SK-N-SH (cell line): ENCODE results near the gene COX7A2. TPM values are rescaled to one million over a fixed set of nuclear protein-coding genes. Genes with fewer than 3 reads are reported as not detected.
A peak's percentile ranks its signal among the peaks of the same experiment; 100 is the strongest.

Source experiments
- CTCF ChIA-PET: fragments of 300-600, 350-600 bp; formaldehyde crosslinking; extraction: SDS; loops from one replicate; lab custom pipeline; 2021; lab: Yijun Ruan, JAX
- POLR2A ChIA-PET: fragments of 350-600 bp; sonication (Branson Sonifier 250); formaldehyde crosslinking; extraction: SDS; loops from one replicate; lab custom pipeline; 2020; ENCODE audit warnings: antibody characterized with exemption, inconsistent platforms; lab: Yijun Ruan, JAX
- DNase-seq: peaks from one replicate; pipeline ENCODE4 v3.0.0; 2012
- H2AFZ ChIP-seq: fragments of 200-600 bp; sonication (generic); 2 replicates; pipeline ENCODE4 v1.8.1; 2016; ENCODE audit warnings: antibody characterized with exemption, mild to moderate bottlenecking, low read depth
- H3F3A ChIP-seq: fragments of 200-600 bp; sonication (generic); replicated peaks from 2 replicates; pipeline ENCODE3; 2016; ENCODE audit warnings: antibody characterized with exemption, mild to moderate bottlenecking; ENCODE audit not compliant: insufficient read depth
- H3K27ac ChIP-seq, 2 experiments: fragments of 200-500 bp in 1 of 2; fragments of 200-600 bp in 1 of 2; sonication (Bioruptor generic) in 1 of 2; sonication (generic), shearing (Covaris generic) in 1 of 2; 2 replicates each; pipeline versions ENCODE4 v1.5.1 to v1.6.1; 2014 to 2016; ENCODE audit warnings: low read depth in 2 of 2, inconsistent platforms in 1 of 2, low read length in 1 of 2, mild to moderate bottlenecking in 1 of 2, mixed read lengths in 1 of 2
- H3K27me3 ChIP-seq: fragments of 200-600 bp; sonication (generic), shearing (Covaris generic); 2 replicates; pipeline ENCODE4 v1.6.1; 2016; ENCODE audit warnings: mixed run types; ENCODE audit not compliant: insufficient read depth
- H3K36me3 ChIP-seq, 2 experiments: fragments of 200-500 bp in 1 of 2; fragments of 200-600 bp in 1 of 2; sonication (Bioruptor generic) in 1 of 2; sonication (generic) in 1 of 2; replicated peaks in 1 of 2; 2 replicates each; pipeline versions ENCODE3 to v1.5.1; 2014 to 2016; ENCODE audit warnings: low read length in 1 of 2, mild to moderate bottlenecking in 1 of 2; ENCODE audit not compliant: insufficient read depth in 2 of 2, control insufficient read depth in 1 of 2
- H3K4me1 ChIP-seq, 2 experiments: fragments of 200-500 bp in 1 of 2; fragments of 200-600 bp in 1 of 2; sonication (Bioruptor generic) in 1 of 2; sonication (generic), shearing (Covaris generic) in 1 of 2; 2 replicates each; pipeline versions ENCODE4 v1.5.1 to v1.6.1; 2014 to 2016; ENCODE audit warnings: low read depth in 1 of 2, low read length in 1 of 2, mixed run types in 1 of 2; ENCODE audit not compliant: insufficient read depth in 2 of 2, control insufficient read depth in 1 of 2
- H3K4me2 ChIP-seq: fragments of 200-600 bp; sonication (generic), shearing (Covaris generic); 2 replicates; pipeline ENCODE4 v1.6.1; 2017; ENCODE audit warnings: mixed run types
- H3K4me3 ChIP-seq, 2 experiments: fragments of 200-500 bp in 1 of 2; fragments of 200-600 bp in 1 of 2; sonication (Bioruptor generic) in 1 of 2; sonication (generic), shearing (Covaris generic) in 1 of 2; 2 replicates each; pipeline versions ENCODE4 v1.5.1 to v1.8.1; 2014 to 2016; ENCODE audit warnings: low read depth in 2 of 2, inconsistent platforms in 1 of 2, low read length in 1 of 2, mild to moderate bottlenecking in 1 of 2, mixed read lengths in 1 of 2, moderate library complexity in 1 of 2
- H3K79me2 ChIP-seq: fragments of 200-600 bp; sonication (generic); 2 replicates; pipeline ENCODE4 v1.8.1; 2017; ENCODE audit warnings: mild to moderate bottlenecking; ENCODE audit not compliant: insufficient read depth
- H3K9ac ChIP-seq: fragments of 200-600 bp; sonication (generic); 2 replicates; pipeline ENCODE4 v1.6.1; 2017; ENCODE audit warnings: mixed run types
- H3K9me2 ChIP-seq: fragments of 200-600 bp; sonication (generic); 2 replicates; pipeline ENCODE4 v1.6.1; 2017; ENCODE audit warnings: mixed run types
- H3K9me3 ChIP-seq: fragments of 200-600 bp; sonication (generic); 2 replicates; pipeline ENCODE4 v1.6.1; 2017; ENCODE audit warnings: mixed run types, mild to moderate bottlenecking, moderate library complexity
- H4K20me1 ChIP-seq: fragments of 200-600 bp; sonication (generic); 2 replicates; pipeline ENCODE4 v1.6.1; 2017; ENCODE audit warnings: mild to moderate bottlenecking, mixed run types; ENCODE audit not compliant: insufficient read depth
- GABPA ChIP-seq: IDR thresholded peaks from 2 replicates; pipeline ENCODE4 v1.4.0; 2012; ENCODE audit warnings: low read depth, mild to moderate bottlenecking
- GATA2 ChIP-seq: sonication (generic); formaldehyde crosslinking; IDR thresholded peaks from 2 replicates; pipeline ENCODE4 v1.5.0; 2020; ENCODE audit warnings: mild to moderate bottlenecking, missing genetic modification reagents
- MXI1 ChIP-seq: IDR thresholded peaks from 2 replicates; pipeline ENCODE4 v1.6.1; 2012; ENCODE audit warnings: mild to moderate bottlenecking, low read depth, low read length, improper control_type of control experiment
- NRF1 ChIP-seq: IDR thresholded peaks from 2 replicates; pipeline ENCODE4 v1.6.1; 2012; ENCODE audit warnings: low read depth, mild to moderate bottlenecking, low read length
- RAD21 ChIP-seq: IDR thresholded peaks from 2 replicates; pipeline ENCODE4 v1.6.1; 2012; ENCODE audit warnings: mild to moderate bottlenecking, low read length
- RFX5 ChIP-seq: IDR thresholded peaks from 2 replicates; pipeline ENCODE4 v1.6.1; 2012; ENCODE audit warnings: mild to moderate bottlenecking, improper control_type of control experiment, low read length
- RXRA ChIP-seq: IDR thresholded peaks from 2 replicates; pipeline ENCODE4 v1.4.0; 2012; ENCODE audit warnings: low read depth, mild to moderate bottlenecking, borderline replicate concordance
- SMC3 ChIP-seq: IDR thresholded peaks from 2 replicates; pipeline ENCODE4 v1.6.1; 2012; ENCODE audit warnings: low read depth, low read length, improper control_type of control experiment
- TCF12 ChIP-seq: IDR thresholded peaks from 2 replicates; pipeline ENCODE4 v1.4.0; 2012
- TEAD4 ChIP-seq: IDR thresholded peaks from 2 replicates; pipeline ENCODE4 v1.4.0; 2012; ENCODE audit warnings: mild to moderate bottlenecking, borderline replicate concordance; ENCODE audit not compliant: insufficient read depth
- YY1 ChIP-seq: IDR thresholded peaks from 2 replicates; pipeline ENCODE4 v1.4.0; 2012; ENCODE audit warnings: low read depth, mild to moderate bottlenecking
- whole genome bisulfite sequencing: methylation state at CpG from one replicate; pipeline ENCODE4 v1.1.6; 2017; ENCODE audit warnings: low lambda C conversion rate; 5-methylcytosine and 5-hydroxymethylcytosine counted together
- polyA plus RNA-seq, 3 experiments: library from polyadenylated mRNA; depleted of rRNA; stranded (reverse); fragments of >200 nt; gene quantifications; 2 replicates each; pipeline ENCODE4 v1.2.3, GENCODE V29; 2012
- TF ChIP-seq, protein P1 (sequence below): fragments of 150-350 bp; IDR thresholded peaks from 2 replicates; pipeline ENCODE4 v1.6.1; 2016; ENCODE audit warnings: mild to moderate bottlenecking, low read depth, low read length
- TF ChIP-seq, protein P2 (sequence below): IDR thresholded peaks from 2 replicates; pipeline ENCODE4; 2012
- TF ChIP-seq, protein P3 (sequence below): fragments of 200-600 bp; sonication (generic); IDR thresholded peaks from 2 replicates; pipeline ENCODE4 v1.6.1; 2017; ENCODE audit warnings: antibody characterized with exemption, mild to moderate bottlenecking, moderate library complexity

Gene COX7A2
- polyA plus RNA-seq, 1 of the 3 experiments (the other 2 are of a cell fraction) = 431 TPM

DNA sequence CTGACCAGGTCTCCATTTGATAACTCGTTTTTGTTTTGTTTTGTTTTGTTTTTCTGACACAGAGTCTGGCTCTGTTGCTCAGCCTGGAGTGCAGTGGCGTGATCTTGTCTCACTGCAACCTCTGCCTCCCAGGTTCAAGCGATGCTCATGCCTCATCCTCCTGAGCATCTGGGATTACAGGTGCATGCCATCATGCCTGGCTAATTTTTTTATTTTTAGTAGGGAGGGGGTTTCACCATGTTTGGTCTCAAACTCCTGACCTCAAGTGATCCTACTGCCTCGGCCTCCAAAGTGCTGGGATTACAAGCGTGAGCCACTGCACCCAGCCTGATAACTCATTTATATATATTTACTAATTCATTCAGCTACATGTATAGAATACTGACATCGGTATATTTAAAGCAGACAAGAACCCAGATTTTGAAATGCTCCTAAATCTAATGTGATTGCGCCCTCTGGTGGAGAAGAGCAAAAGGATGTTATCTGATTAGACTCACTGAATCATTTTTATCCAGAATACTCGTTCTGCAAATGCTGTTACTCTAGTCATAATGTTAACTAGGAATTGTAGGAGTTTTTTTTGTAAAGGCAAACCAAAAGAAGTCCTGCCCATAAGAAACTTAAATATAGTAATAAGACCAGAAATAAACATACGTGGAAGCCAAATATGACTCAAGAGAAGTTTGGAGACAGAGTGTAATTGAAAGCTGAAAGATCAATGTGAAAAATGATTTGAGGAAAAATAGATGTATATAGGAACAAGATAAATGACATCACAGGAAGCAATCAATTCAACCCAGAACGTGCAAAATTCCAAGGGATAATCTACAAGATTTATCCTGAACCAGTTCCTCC lies 32.5 kb downstream of the COX7A2 start:
- TF ChIP-seq GABPA (no peak), RFX5 (no peak), YY1 (no peak), RAD21 (peak; percentile 68), NRF1 (no peak), TEAD4 (no peak), MXI1 (no peak), RXRA (no peak), SMC3 (peak; percentile 55), TCF12 (no peak), GATA2 (peak; percentile 68)
- TF ChIP-seq, protein P1, sequence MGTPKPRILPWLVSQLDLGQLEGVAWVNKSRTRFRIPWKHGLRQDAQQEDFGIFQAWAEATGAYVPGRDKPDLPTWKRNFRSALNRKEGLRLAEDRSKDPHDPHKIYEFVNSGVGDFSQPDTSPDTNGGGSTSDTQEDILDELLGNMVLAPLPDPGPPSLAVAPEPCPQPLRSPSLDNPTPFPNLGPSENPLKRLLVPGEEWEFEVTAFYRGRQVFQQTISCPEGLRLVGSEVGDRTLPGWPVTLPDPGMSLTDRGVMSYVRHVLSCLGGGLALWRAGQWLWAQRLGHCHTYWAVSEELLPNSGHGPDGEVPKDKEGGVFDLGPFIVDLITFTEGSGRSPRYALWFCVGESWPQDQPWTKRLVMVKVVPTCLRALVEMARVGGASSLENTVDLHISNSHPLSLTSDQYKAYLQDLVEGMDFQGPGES = no peak
- TF ChIP-seq, protein P2, sequence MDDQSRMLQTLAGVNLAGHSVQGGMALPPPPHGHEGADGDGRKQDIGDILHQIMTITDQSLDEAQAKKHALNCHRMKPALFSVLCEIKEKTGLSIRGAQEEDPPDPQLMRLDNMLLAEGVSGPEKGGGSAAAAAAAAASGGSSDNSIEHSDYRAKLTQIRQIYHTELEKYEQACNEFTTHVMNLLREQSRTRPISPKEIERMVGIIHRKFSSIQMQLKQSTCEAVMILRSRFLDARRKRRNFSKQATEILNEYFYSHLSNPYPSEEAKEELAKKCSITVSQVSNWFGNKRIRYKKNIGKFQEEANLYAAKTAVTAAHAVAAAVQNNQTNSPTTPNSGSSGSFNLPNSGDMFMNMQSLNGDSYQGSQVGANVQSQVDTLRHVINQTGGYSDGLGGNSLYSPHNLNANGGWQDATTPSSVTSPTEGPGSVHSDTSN = no peak
- TF ChIP-seq, protein P3, sequence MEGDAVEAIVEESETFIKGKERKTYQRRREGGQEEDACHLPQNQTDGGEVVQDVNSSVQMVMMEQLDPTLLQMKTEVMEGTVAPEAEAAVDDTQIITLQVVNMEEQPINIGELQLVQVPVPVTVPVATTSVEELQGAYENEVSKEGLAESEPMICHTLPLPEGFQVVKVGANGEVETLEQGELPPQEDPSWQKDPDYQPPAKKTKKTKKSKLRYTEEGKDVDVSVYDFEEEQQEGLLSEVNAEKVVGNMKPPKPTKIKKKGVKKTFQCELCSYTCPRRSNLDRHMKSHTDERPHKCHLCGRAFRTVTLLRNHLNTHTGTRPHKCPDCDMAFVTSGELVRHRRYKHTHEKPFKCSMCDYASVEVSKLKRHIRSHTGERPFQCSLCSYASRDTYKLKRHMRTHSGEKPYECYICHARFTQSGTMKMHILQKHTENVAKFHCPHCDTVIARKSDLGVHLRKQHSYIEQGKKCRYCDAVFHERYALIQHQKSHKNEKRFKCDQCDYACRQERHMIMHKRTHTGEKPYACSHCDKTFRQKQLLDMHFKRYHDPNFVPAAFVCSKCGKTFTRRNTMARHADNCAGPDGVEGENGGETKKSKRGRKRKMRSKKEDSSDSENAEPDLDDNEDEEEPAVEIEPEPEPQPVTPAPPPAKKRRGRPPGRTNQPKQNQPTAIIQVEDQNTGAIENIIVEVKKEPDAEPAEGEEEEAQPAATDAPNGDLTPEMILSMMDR = peak; percentile 92
- CTCF ChIA-PET = interaction anchor here (0.6 to 9.0 kb wide), 30 partner anchors 9 to 1564 kb away, joined by 3 to 95 read pairs (median 3); partner anchors contain the start of genes COX7A2 and FILIP1
- WGBS = 4% methylated on average over 10 of the region's 10 CpGs
- peak; percentile 44 for DNase-seq
- no peak overlapping the region for H3K4me2 ChIP-seq
- no peak overlapping the region for H3K9ac ChIP-seq
- peaks cover 4% of the 10 kb centered on the region in 2 experiments; a peak in 1 of 4 replicates for H3K4me1 ChIP-seq
- peaks cover 42% of the 10 kb centered on the region for H3K27me3 ChIP-seq
- no peaks in the 10 kb centered on the region for H3K79me2 ChIP-seq
- no peak overlapping the region for H2AFZ ChIP-seq
- H4K20me1 ChIP-seq = no peaks in the 10 kb centered on the region
- no peaks in the 10 kb centered on the region for H3K36me3 ChIP-seq
- POLR2A ChIA-PET = no interaction called here
- no peak overlapping the region for H3K27ac ChIP-seq
- H3F3A ChIP-seq = no peaks in the 10 kb centered on the region
- H3K9me2 ChIP-seq = no peaks in the 10 kb centered on the region
- no peak overlapping the region; a peak in 1 of 4 replicates for H3K4me3 ChIP-seq
- no peaks in the 10 kb centered on the region for H3K9me3 ChIP-seq
